CD14-positive monocyte (primary cell): ENCODE measurements around the gene TAS1R3. TPM values are rescaled to one million over a fixed set of nuclear protein-coding genes. Genes with fewer than 3 reads are reported as not detected.

Experiments used
- DNase-seq, 3 donors: peaks; one replicate each; pipeline ENCODE4 v3.0.0-alpha.2; 2011 to 2022
- H2AFZ ChIP-seq: 2 replicates; pipeline ENCODE4 v1.6.0; 2012; ENCODE audit warnings: mild to moderate bottlenecking, low read depth, low read length, inconsistent platforms; ENCODE audit not compliant: insufficient read depth, poor library complexity, severe bottlenecking
- H3K27ac ChIP-seq, 2 donors: 1 replicate in 1 of 2; 2 replicates in 1 of 2; pipeline ENCODE4 v1.5.1; 2012 to 2013; ENCODE audit warnings: low read length in 2 of 2, control low read depth in 1 of 2, inconsistent platforms in 1 of 2, low read depth in 1 of 2, mild to moderate bottlenecking in 1 of 2
- H3K27me3 ChIP-seq, 2 donors: one replicate each; pipeline versions ENCODE4 v1.6.0 to v1.6.1; 2011 to 2013; ENCODE audit warnings: low read length in 2 of 2; ENCODE audit not compliant: control insufficient read depth in 2 of 2, insufficient read depth in 2 of 2
- H3K36me3 ChIP-seq, 2 donors: replicated peaks in 1 of 2; 1 replicate in 1 of 2; 2 replicates in 1 of 2; pipeline versions ENCODE4 v1.5.1 to v1.6.1; 2012 to 2013; ENCODE audit warnings: low read length in 2 of 2, control low read depth in 1 of 2, inconsistent platforms in 1 of 2, mild to moderate bottlenecking in 1 of 2; ENCODE audit not compliant: insufficient read depth in 2 of 2, control insufficient read depth in 1 of 2
- H3K4me1 ChIP-seq, 2 donors: 1 replicate in 1 of 2; 2 replicates in 1 of 2; pipeline versions ENCODE4 v1.5.1 to v1.6.1; 2012 to 2013; ENCODE audit warnings: low read length in 2 of 2, control low read depth in 1 of 2, inconsistent platforms in 1 of 2, mild to moderate bottlenecking in 1 of 2, moderate library complexity in 1 of 2; ENCODE audit not compliant: insufficient read depth in 2 of 2, control insufficient read depth in 1 of 2
- H3K4me2 ChIP-seq: replicated peaks from 2 replicates; pipeline ENCODE3; 2012; ENCODE audit warnings: low read length, moderate library complexity, mild to moderate bottlenecking; ENCODE audit not compliant: poor library complexity, severe bottlenecking; ENCODE audit errors: extremely low read depth
- H3K4me3 ChIP-seq, 3 experiments: fragments of 200-600 bp in 1 of 3; sonication (generic) in 1 of 3; replicated peaks in 1 of 3; 1 replicate in 2 of 3; 2 replicates in 1 of 3; pipeline ENCODE4 v1.5.1; 2011 to 2013; ENCODE audit warnings: low read length in 3 of 3, mild to moderate bottlenecking in 3 of 3, control low read depth in 2 of 3, low read depth in 2 of 3, inconsistent platforms in 1 of 3, moderate library complexity in 1 of 3
- H3K79me2 ChIP-seq: 2 replicates; pipeline ENCODE4 v1.6.0; 2012; ENCODE audit warnings: mild to moderate bottlenecking, control low read depth, inconsistent platforms, low read length, moderate library complexity; ENCODE audit not compliant: insufficient read depth
- H3K9ac ChIP-seq: 2 replicates; pipeline ENCODE4 v1.6.0; 2017; ENCODE audit warnings: low read length, mild to moderate bottlenecking; ENCODE audit not compliant: insufficient read depth, poor library complexity, severe bottlenecking
- H3K9me3 ChIP-seq, 2 donors: replicated peaks in 1 of 2; 1 replicate in 1 of 2; 2 replicates in 1 of 2; pipeline versions ENCODE4 v1.5.1 to v1.6.1; 2012 to 2013; ENCODE audit warnings: low read length in 2 of 2, control low read depth in 1 of 2; ENCODE audit not compliant: control insufficient read depth in 1 of 2, insufficient read depth in 1 of 2
- H4K20me1 ChIP-seq: 2 replicates; pipeline ENCODE4 v1.6.0; 2012; ENCODE audit warnings: mild to moderate bottlenecking, low read length, control low read depth, moderate library complexity; ENCODE audit not compliant: insufficient read depth
- H3K27ac Mint-ChIP-seq, 7 donors: one replicate each; pipeline ENCODE4 v1.8.0; 2020; ENCODE audit warnings: mild to moderate bottlenecking in 7 of 7, mixed read lengths in 7 of 7, moderate library complexity in 6 of 7, inconsistent platforms in 2 of 7
- H3K27me3 Mint-ChIP-seq, 3 donors: one replicate each; pipeline ENCODE4 v1.8.0; 2021 to 2022; ENCODE audit warnings: low read depth in 3 of 3, mild to moderate bottlenecking in 3 of 3, mixed read lengths in 3 of 3, moderate library complexity in 3 of 3, inconsistent platforms in 1 of 3
- H3K36me3 Mint-ChIP-seq, 2 donors: one replicate each; pipeline ENCODE4 v1.8.0; 2020; ENCODE audit warnings: mixed read lengths in 2 of 2, inconsistent platforms in 1 of 2, mild to moderate bottlenecking in 1 of 2
- H3K4me1 Mint-ChIP-seq: one replicate; pipeline ENCODE4 v1.8.0; 2020; ENCODE audit warnings: mild to moderate bottlenecking, mixed read lengths
- H3K4me3 Mint-ChIP-seq, 2 donors: one replicate each; pipeline ENCODE4 v1.8.0; 2020; ENCODE audit warnings: mild to moderate bottlenecking in 2 of 2, mixed read lengths in 2 of 2, moderate library complexity in 1 of 2
- H3K9me3 Mint-ChIP-seq, 7 donors: one replicate each; pipeline ENCODE4 v1.8.0; 2020 to 2022; ENCODE audit warnings: mixed read lengths in 7 of 7, mild to moderate bottlenecking in 6 of 7, moderate library complexity in 6 of 7, inconsistent platforms in 2 of 7
- CTCF ChIP-seq: fragments of 200-600 bp; IDR thresholded peaks from one replicate; pipeline ENCODE4 v1.8.0; 2022; ENCODE audit warnings: antibody characterized with exemption, mild to moderate bottlenecking
- WGBS: methylation state at CpG from one replicate; pipeline ENCODE4 v1.1.5; 2013; ENCODE audit warnings: missing lambda C conversion rate; ENCODE audit not compliant: insufficient coverage; 5-methylcytosine and 5-hydroxymethylcytosine counted together
- intact Hi-C, 2 donors: fragments of 100-400 bp; cut with micrococcal nuclease; formaldehyde crosslinking; loops; one replicate each; pipeline versions ENCODE4 v1.15.0 to v1.15.1; 2023
- polyA plus RNA-seq, 3 donors: library from polyadenylated mRNA; depleted of rRNA in 1 of 3; unstranded in 2 of 3; stranded (reverse) in 1 of 3; fragments of 300-500 nt in 2 of 3; fragments of >200 nt in 1 of 3; fragmentation: Illumina TruSeq in 2 of 3; gene quantifications; 1 replicate in 2 of 3; 2 replicates in 1 of 3; pipeline ENCODE4 v1.2.3, GENCODE V29; 2012 to 2021

The TAS1R3 gene
- polyA plus RNA-seq, 3 donors: 0.45 TPM; not detected in 2

DNA sequence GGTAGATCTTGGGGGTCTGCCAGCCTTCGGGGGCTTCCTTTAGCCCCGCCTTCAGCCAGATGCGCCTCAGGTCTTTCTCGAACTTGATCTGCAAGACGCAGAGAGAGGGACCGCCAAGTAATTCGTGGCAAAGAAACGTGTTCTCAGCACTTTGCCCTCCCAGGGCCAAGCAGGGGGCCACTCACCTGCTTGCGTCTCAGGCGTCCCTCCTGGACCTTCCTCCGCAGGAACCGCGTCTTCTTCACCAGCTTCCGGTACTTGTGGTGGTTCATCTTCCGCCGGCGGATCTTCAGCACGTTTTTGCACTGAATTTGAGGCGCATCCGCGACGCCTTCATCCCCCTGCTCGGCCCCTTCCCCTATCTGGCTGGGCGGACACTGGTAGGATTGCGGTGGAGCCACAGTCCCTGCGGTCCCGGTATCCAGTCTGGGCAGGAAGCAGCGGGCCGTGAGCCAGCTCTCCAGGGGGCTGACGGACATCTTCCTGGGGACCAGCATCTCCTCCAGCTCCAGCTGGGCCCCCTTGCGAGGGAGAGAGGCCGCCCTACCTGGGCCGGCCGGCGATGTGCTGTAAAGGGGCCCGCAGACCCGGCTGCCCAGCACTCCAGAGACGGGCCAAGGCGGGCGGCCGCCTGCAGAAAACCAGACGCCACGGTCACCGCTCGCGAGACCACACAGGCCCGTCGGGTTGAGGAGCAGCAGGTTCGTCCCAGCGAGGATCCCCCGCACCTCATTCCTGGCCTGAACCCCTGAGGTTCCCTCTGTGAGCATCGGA, 42.9 kb downstream of the TAS1R3 start:
- peaks cover 40% of the 10 kb centered on the region for H3K4me1 Mint-ChIP-seq
- TF ChIP-seq CTCF: no peak
- DNase-seq: no peak
- peaks cover 0 to 2% (median 0%) of the 10 kb centered on the region in 7 donors for H3K9me3 Mint-ChIP-seq
- peak overlapping the region; percentile 82 to 92 (median 83) for H3K4me3 ChIP-seq
- no peak overlapping the region for H2AFZ ChIP-seq
- peaks cover 0 to 9% of the 10 kb centered on the region in 2 donors for H3K36me3 ChIP-seq
- peaks cover 4 to 7% (median 7%) of the 10 kb centered on the region in 3 donors for H3K27me3 Mint-ChIP-seq
- no peaks in the 10 kb centered on the region for H3K27me3 ChIP-seq
- H3K9ac ChIP-seq: peak overlapping the region; percentile 96
- H3K36me3 Mint-ChIP-seq: peaks cover 8 to 12% of the 10 kb centered on the region in 2 donors
- peaks cover 37 to 49% of the 10 kb centered on the region in 2 donors for H3K4me1 ChIP-seq
- H3K27ac ChIP-seq: peak overlapping the region; percentile 88 to 94
- peak overlapping the region; percentile 81 to 86 for H3K4me3 Mint-ChIP-seq
- 61% methylated on average over 52 of the region's 52 CpGs for WGBS
- no peaks in the 10 kb centered on the region for H3K9me3 ChIP-seq
- peaks cover 19% of the 10 kb centered on the region for H4K20me1 ChIP-seq
- intact Hi-C loops: loop anchor here in 1 of 2 donors (10.0 kb wide), 2 partner anchors 259 to 359 kb away; partner anchors contain the start of genes C1orf159 and ISG15
- peaks cover 20% of the 10 kb centered on the region for H3K79me2 ChIP-seq
- H3K4me2 ChIP-seq: peak overlapping the region; percentile 72
- peak overlapping the region in 5 of 7 donors; percentile 70 to 99 (median 95) for H3K27ac Mint-ChIP-seq

- peaks cover 8 to 12% of the 10 kb centered on the region in 2 donors for H3K36me3 Mint-ChIP-seq
- no peak for TF ChIP-seq CTCF
- intact Hi-C loops: loop anchor here in 1 of 2 donors (10.0 kb wide), 2 partner anchors 260 to 360 kb away; partner anchors contain the start of genes C1orf159 and ISG15
- H3K4me1 ChIP-seq: peaks cover 37 to 49% of the 10 kb centered on the region in 2 donors
- peaks cover 20% of the 10 kb centered on the region for H3K79me2 ChIP-seq
- H3K27ac ChIP-seq: peak overlapping the region; percentile 88 to 94
- peak overlapping the region; percentile 81 to 86 for H3K4me3 Mint-ChIP-seq
- no peak for DNase-seq
- peaks cover 4% of the 10 kb centered on the region in 3 donors for H3K27me3 Mint-ChIP-seq
- WGBS: 0% methylated on average over 12 of the region's 24 CpGs
- peaks cover 0 to 9% of the 10 kb centered on the region in 2 donors for H3K36me3 ChIP-seq
- H3K27ac Mint-ChIP-seq: peak overlapping the region; percentile 82 to 99 (median 96)
- H3K4me3 ChIP-seq: peak overlapping the region; percentile 82 to 92 (median 83)
- H4K20me1 ChIP-seq: peaks cover 19% of the 10 kb centered on the region
- H3K27me3 ChIP-seq: no peaks in the 10 kb centered on the region
- H2AFZ ChIP-seq: peak overlapping the region; percentile 87
- H3K9me3 Mint-ChIP-seq: peaks cover 0 to 2% (median 0%) of the 10 kb centered on the region in 7 donors
- H3K9ac ChIP-seq: peak overlapping the region; percentile 96
- H3K9me3 ChIP-seq: no peaks in the 10 kb centered on the region
- H3K4me1 Mint-ChIP-seq: peaks cover 40% of the 10 kb centered on the region
- H3K4me2 ChIP-seq: peak overlapping the region; percentile 72
Observed at GRCh38 chr1:1374589-1374928, 43.5 kb downstream of the TAS1R3 start.
